Right lobe of liver (tissue), 6 donors: ENCODE measurements around the gene TNFSF12. TPM values are rescaled to one million over a fixed set of nuclear protein-coding genes. Genes with fewer than 3 reads are reported as not detected.

Source experiments
- ATAC-seq, 4 donors: fragments of 200-7000 bp; cut with Tn5 transposase; one replicate each; pipeline ENCODE4 v1.9.1; 2020; ENCODE audit warnings: mild to moderate bottlenecking in 4 of 4, moderate library complexity in 4 of 4
- DNase-seq, 3 donors: peaks; one replicate each; pipeline ENCODE4 v3.0.0-alpha.2; 2020
- H3K27ac ChIP-seq, 3 donors: fragments of 200-600 bp; one replicate each; pipeline ENCODE4 v1.8.0; 2022
- H3K27me3 ChIP-seq, 2 donors: fragments of 200-600 bp; one replicate each; pipeline ENCODE4 v1.8.0; 2022
- H3K36me3 ChIP-seq, 4 donors: fragments of 200-600 bp; sonication (generic) in 1 of 4; one replicate each; pipeline versions ENCODE4 v1.5.1 to v1.8.0; 2017 to 2022; ENCODE audit warnings: control low read depth in 1 of 4
- H3K4me1 ChIP-seq, 4 donors: fragments of 200-600 bp; sonication (generic) in 1 of 4; one replicate each; pipeline versions ENCODE4 v1.5.1 to v1.8.0; 2017 to 2022; ENCODE audit warnings: control low read depth in 1 of 4
- H3K4me3 ChIP-seq, 3 donors: fragments of 200-600 bp; one replicate each; pipeline ENCODE4 v1.8.0; 2022
- H3K9me3 ChIP-seq, 4 donors: fragments of 200-600 bp; sonication (generic) in 1 of 4; one replicate each; pipeline versions ENCODE4 v1.5.1 to v1.8.0; 2017 to 2022; ENCODE audit warnings: control low read depth in 1 of 4
- CTCF ChIP-seq, 4 donors: fragments of 200-600 bp in 3 of 4; fragments of 450-650 bp in 1 of 4; IDR thresholded peaks; one replicate each; pipeline versions ENCODE4 v1.5.1 to v1.8.0; 2016 to 2022; ENCODE audit warnings: antibody characterized with exemption in 4 of 4, mild to moderate bottlenecking in 2 of 4
- POLR2A ChIP-seq: fragments of 450-650 bp; IDR thresholded peaks from one replicate; pipeline ENCODE4 v1.6.1; 2017; ENCODE audit warnings: antibody characterized with exemption, mild to moderate bottlenecking
- WGBS: methylation state at CpG from one replicate; pipeline ENCODE4 v1.1.6; 2018; ENCODE audit warnings: low coverage, low lambda C conversion rate; ENCODE audit not compliant: insufficient coverage; ENCODE audit errors: missing lambda C conversion rate; 5-methylcytosine and 5-hydroxymethylcytosine counted together
- intact Hi-C, 2 donors: fragments of 100-400 bp; cut with DNase I; formaldehyde crosslinking; loops; one replicate each; pipeline versions ENCODE4 v1.11.2 to v1.14.1; 2022
- total RNA-seq, 6 experiments: library from RNA; depleted of rRNA in 2 of 6; stranded (reverse); fragments of >200 nt in 2 of 6; fragmentation: NEBNext Ultra II Directional in 3 of 6; extraction: Animal tissue kit (Norgen Biotek cat#: 25700) in 3 of 6; gene quantifications; one replicate each; pipeline versions ENCODE4 v1.1.0 to v1.2.4, GENCODE V29; 2016 to 2023
- donor health status: DM: no; HTN: yes; CAD: no.
- donor health status: DM: no; HTN: no; CAD: no.
- donor health status: DM: no; HTN: no; CAD: no.
- donor health status: DM: no; HTN: yes; CAD: no.
- donor health status: DM: no; HTN: yes; CAD: no.

Gene TNFSF12
- total RNA-seq, 6 experiments from 2014 or later: 6.1 to 14.7 (median 11.4) TPM

GRCh38 chr17:7586673-7587419 is 38.0 kb downstream of the TNFSF12 start:
- ATAC-seq (peak in 1 of 4 donors; percentile 1), DNase-seq (no peak)
- H3K4me3 ChIP-seq: no peak overlapping the region
- intact Hi-C loops: no loop called here
- H3K27ac ChIP-seq: no peak overlapping the region
- H3K27me3 ChIP-seq: no peaks in the 10 kb centered on the region
- H3K4me1 ChIP-seq: peaks cover 0 to 20% (median 9%) of the 10 kb centered on the region in 4 donors
- 55% methylated on average over 7 of the region's 9 CpGs for WGBS
- no peaks in the 10 kb centered on the region for H3K9me3 ChIP-seq
- peaks cover 0 to 16% (median 0%) of the 10 kb centered on the region in 4 donors for H3K36me3 ChIP-seq
- TF ChIP-seq CTCF (IDR thresholded peaks at IDR 0.05): peak in 3 of 4 donors; percentile 21 to 32 (median 23)
- TF ChIP-seq POLR2A: no peak

GRCh38 chr17:7587420-7588151 is 38.7 kb downstream of the TNFSF12 start:
- Histone ChIP-seq H3K27me3 (no peaks in the 10 kb centered on the region), H3K27ac (no peak overlapping the region), H3K4me1 (peaks cover 0 to 15% (median 7%) of the 10 kb centered on the region in 4 donors), H3K36me3 (peaks cover 0 to 23% (median 3%) of the 10 kb centered on the region in 4 donors), H3K4me3 (no peak overlapping the region), H3K9me3 (no peaks in the 10 kb centered on the region)
- intact Hi-C loops: no loop called here
- TF ChIP-seq CTCF (IDR thresholded peaks at IDR 0.05) (no peak), POLR2A (no peak)
- ATAC-seq (no peak), DNase-seq (no peak)
- WGBS: 63% methylated on average over 8 of the region's 12 CpGs

- peaks cover 0 to 9% (median 3%) of the 10 kb centered on the region in 4 donors for H3K4me1 ChIP-seq
- H3K27ac ChIP-seq: no peak overlapping the region
- intact Hi-C loops: no loop called here
- DNase-seq: no peak
- peaks cover 0 to 34% (median 9%) of the 10 kb centered on the region in 4 donors for H3K36me3 ChIP-seq
- ATAC-seq: no peak
- peak overlapping the region in 1 of 3 donors; percentile 4 for H3K4me3 ChIP-seq
- no peak for TF ChIP-seq POLR2A
- TF ChIP-seq CTCF (IDR thresholded peaks at IDR 0.05): no peak
- no peaks in the 10 kb centered on the region for H3K27me3 ChIP-seq
- no peaks in the 10 kb centered on the region for H3K9me3 ChIP-seq
- 100% methylated on average over 4 of the region's 30 CpGs for whole genome bisulfite sequencing
Measured at GRCh38 chr17:7588553-7589203, 39.8 kb downstream of the TNFSF12 start.

GRCh38 chr17:7589204-7589868 is 40.5 kb downstream of the TNFSF12 start:
- intact Hi-C loops: no loop called here
- DNase-seq (peak; percentile 70 to 80 (median 77)), ATAC-seq (peak; percentile 68 to 91 (median 72))
- Histone ChIP-seq H3K27ac (no peak overlapping the region), H3K9me3 (no peaks in the 10 kb centered on the region), H3K4me1 (peaks cover 0 to 8% (median 3%) of the 10 kb centered on the region in 4 donors), H3K4me3 (peak overlapping the region in 1 of 3 donors; percentile 4), H3K27me3 (no peaks in the 10 kb centered on the region), H3K36me3 (peaks cover 4 to 41% (median 13%) of the 10 kb centered on the region in 4 donors)
- TF ChIP-seq CTCF (IDR thresholded peaks at IDR 0.05): peak; percentile 63 to 82 (median 66)
- no peak for TF ChIP-seq POLR2A
- WGBS: 0% methylated on average over 2 of the region's 56 CpGs
